NT2/D1 (cell line): ENCODE measurements around the gene NADSYN1.

Source experiments
- YY1 ChIP-seq: IDR thresholded peaks from 2 replicates; pipeline ENCODE4 v1.6.1; 2011; ENCODE audit not compliant: insufficient read length, insufficient read depth
- ZNF274 ChIP-seq: IDR thresholded peaks from 2 replicates; pipeline ENCODE4 v1.6.1; 2011; ENCODE audit warnings: mild to moderate bottlenecking, low read depth, low read length

- TF ChIP-seq YY1 (no peak), ZNF274 (no peak)
Measured at GRCh38 chr11:71437879-71438278, 15.1 kb upstream of the NADSYN1 start.
